AG10803 (cell line): ENCODE results near the gene SEC14L5.

Experiments
- DNase-seq: peaks from one replicate; pipeline ENCODE4 v3.0.0; 2010; ENCODE audit warnings: low read depth
- H3K4me3 ChIP-seq: 2 replicates; pipeline ENCODE4 v1.5.1; 2011; ENCODE audit warnings: mild to moderate bottlenecking, low read length, control low read depth
- CTCF ChIP-seq: conservative IDR thresholded peaks from 2 replicates; pipeline ENCODE4 v1.5.1; 2011; ENCODE audit warnings: mild to moderate bottlenecking, low read length, control low read depth, inconsistent platforms

Gene SEC14L5

GRCh38 chr16:4913774-4914525 is 44.2 kb upstream of the SEC14L5 start:
- no peak overlapping the region for H3K4me3 ChIP-seq
- no peak for TF ChIP-seq CTCF
- DNase-seq, result no peak

GRCh38 chr16:4914528-4915225 is 43.5 kb upstream of the SEC14L5 start:
- DNase-seq, result no peak
- TF ChIP-seq CTCF, result no peak
- no peak overlapping the region for H3K4me3 ChIP-seq

- no peak overlapping the region for H3K4me3 ChIP-seq
- peak; percentile 89 for DNase-seq
- no peak for TF ChIP-seq CTCF
Observed at GRCh38 chr16:4915226-4915761, 42.8 kb upstream of the SEC14L5 start.

DNA sequence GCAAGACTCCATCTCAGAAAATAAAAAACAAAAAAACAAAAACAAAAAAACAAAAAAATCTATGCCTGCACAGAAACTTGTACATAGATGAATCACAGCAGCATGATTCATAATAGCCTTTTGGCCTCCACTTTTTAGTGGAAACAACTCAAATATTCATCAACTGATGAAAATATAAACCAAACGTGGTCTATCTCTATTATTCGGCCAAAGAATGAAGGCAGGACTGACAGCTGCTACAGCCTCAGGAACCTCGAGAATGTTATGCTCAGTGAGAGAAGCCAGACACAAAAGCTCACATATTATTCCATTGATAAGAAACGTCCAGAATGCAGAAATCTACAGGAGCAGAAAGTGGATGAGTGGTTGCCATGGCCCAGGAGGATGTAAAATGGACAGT is 41.0 kb upstream of the SEC14L5 start:
- TF ChIP-seq CTCF, result no peak
- DNase-seq, result peak; percentile 57
- no peak overlapping the region for H3K4me3 ChIP-seq

DNA sequence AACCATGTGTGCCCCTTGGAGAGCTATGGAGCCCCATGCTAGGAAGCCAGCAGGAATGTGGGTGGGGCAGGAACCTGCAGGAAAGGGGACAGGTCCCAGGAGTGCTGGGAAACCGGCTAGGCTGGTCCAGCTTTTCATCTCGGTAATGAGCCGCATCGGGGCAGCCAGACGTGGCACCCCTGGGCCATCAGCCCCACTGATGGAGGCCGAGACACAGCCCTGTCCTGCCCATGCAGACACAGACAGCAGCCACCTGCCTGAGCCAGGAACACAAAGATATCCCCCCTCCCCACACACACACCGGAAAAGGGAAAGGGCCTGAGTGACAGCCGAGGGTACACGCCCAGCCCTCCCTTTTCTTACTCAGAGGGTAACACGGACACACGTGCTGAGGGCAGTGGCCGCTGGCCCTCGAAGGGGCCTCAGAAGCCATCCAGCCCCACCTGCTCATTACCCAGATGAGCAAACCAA is 39.3 kb upstream of the SEC14L5 start:
- TF ChIP-seq CTCF, result no peak
- DNase-seq, result no peak
- no peak overlapping the region for H3K4me3 ChIP-seq

GRCh38 chr16:4920826-4921225 is 37.3 kb upstream of the SEC14L5 start:
- no peak overlapping the region for H3K4me3 ChIP-seq
- TF ChIP-seq CTCF, result no peak
- no peak for DNase-seq
